SK-N-SH treated with all-trans-retinoic acid at 6 μM for 48 hours (cell line): ENCODE results near the gene DCAF5.

ENCODE experiments used
- ARNTL ChIP-seq: fragments of 450-650 bp; formaldehyde crosslinking; IDR thresholded peaks from 2 replicates; pipeline ENCODE4 v1.5.0; 2020; ENCODE audit warnings: low read depth, mild to moderate bottlenecking, moderate library complexity, borderline replicate concordance
- CSRNP3 ChIP-seq: fragments of 250-450 bp; sonication (Bioruptor Pico); IDR thresholded peaks from 2 replicates; pipeline ENCODE4 v1.5.1; 2021; ENCODE audit warnings: mild to moderate bottlenecking, moderate library complexity
- ISL1 ChIP-seq: fragments of 250-450 bp; sonication (Bioruptor Pico); IDR thresholded peaks from 2 replicates; pipeline ENCODE4 v2.1.2; 2022; ENCODE audit warnings: mild to moderate bottlenecking, moderate library complexity
- PATZ1 ChIP-seq: fragments of 250-450 bp; sonication (Bioruptor Pico); IDR thresholded peaks from 2 replicates; pipeline ENCODE4 v1.8.0; 2020; ENCODE audit warnings: mild to moderate bottlenecking, moderate library complexity, borderline replicate concordance
- PPARA ChIP-seq: fragments of 250-450 bp; sonication (Bioruptor Pico); IDR thresholded peaks from 2 replicates; pipeline ENCODE4 v1.5.0; 2020; ENCODE audit warnings: mild to moderate bottlenecking, borderline replicate concordance
- RARB ChIP-seq: fragments of 250-450 bp; sonication (Bioruptor Pico); IDR thresholded peaks from 2 replicates; pipeline ENCODE4 v1.8.0; 2021; ENCODE audit warnings: mild to moderate bottlenecking, moderate library complexity
- TOX ChIP-seq: fragments of 250-450 bp; sonication (Bioruptor Pico); IDR thresholded peaks from 2 replicates; pipeline ENCODE4 v1.8.0; 2021; ENCODE audit warnings: mild to moderate bottlenecking, moderate library complexity, borderline replicate concordance
- ZNF70 ChIP-seq: fragments of 450-650 bp; formaldehyde crosslinking; IDR thresholded peaks from 2 replicates; pipeline ENCODE4 v1.5.0; 2020; ENCODE audit warnings: mild to moderate bottlenecking, moderate library complexity

- no peak for TF ChIP-seq PPARA (CRISPR knock-in tag)
- no peak for TF ChIP-seq RARB (CRISPR knock-in tag)
- no peak for TF ChIP-seq PATZ1 (CRISPR knock-in tag)
- no peak for TF ChIP-seq ZNF70 (CRISPR knock-in tag)
- TF ChIP-seq ISL1 (CRISPR knock-in tag), result peak; percentile 63
- peak; percentile 58; the same call in 1 of the 2 replicates for TF ChIP-seq TOX (CRISPR knock-in tag)
- TF ChIP-seq ARNTL (CRISPR knock-in tag), result no peak
- no peak for TF ChIP-seq CSRNP3 (CRISPR knock-in tag)
These were observed 93.0 kb downstream of the DCAF5 start for GRCh38 chr14:69059658-69060623.
